ENCODE data around the gene NIT1. TPM values are rescaled to one million over a fixed set of nuclear protein-coding genes. Genes with fewer than 3 reads are reported as not detected.

The NIT1 gene
- total and polyA plus RNA-seq, 9 of the 15 experiments (the other 6 are each of a cell fraction or from before 2014, with no cell fraction given) = 18.4 to 76.0 (median 33.7) TPM

DNA sequence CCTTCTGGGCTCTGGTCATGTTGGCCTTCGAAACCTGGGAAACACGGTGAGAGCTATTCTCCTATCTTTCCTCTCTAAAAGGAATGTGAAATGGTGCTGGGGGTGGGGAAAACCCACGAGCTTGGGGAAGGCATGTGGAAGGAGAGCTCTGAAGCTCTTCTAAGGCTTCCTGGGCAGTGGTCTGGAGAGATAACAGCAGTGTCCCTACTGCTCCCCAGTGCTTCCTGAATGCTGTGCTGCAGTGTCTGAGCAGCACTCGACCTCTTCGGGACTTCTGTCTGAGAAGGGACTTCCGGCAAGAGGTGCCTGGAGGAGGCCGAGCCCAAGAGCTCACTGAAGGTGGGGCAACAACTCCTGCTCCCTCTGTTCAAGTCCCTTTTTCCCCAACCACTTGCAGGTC lies 44.1 kb downstream of the NIT1 start (continued):
- TF ChIP-seq, protein P1, sequence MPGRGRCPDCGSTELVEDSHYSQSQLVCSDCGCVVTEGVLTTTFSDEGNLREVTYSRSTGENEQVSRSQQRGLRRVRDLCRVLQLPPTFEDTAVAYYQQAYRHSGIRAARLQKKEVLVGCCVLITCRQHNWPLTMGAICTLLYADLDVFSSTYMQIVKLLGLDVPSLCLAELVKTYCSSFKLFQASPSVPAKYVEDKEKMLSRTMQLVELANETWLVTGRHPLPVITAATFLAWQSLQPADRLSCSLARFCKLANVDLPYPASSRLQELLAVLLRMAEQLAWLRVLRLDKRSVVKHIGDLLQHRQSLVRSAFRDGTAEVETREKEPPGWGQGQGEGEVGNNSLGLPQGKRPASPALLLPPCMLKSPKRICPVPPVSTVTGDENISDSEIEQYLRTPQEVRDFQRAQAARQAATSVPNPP (IDR thresholded peaks at IDR 0.05; ENCODE audit: borderline replicate concordance, insufficient read depth, insufficient read length) = no peak
- TF ChIP-seq ZNF57 (CRISPR knock-in tag; IDR thresholded peaks at IDR 0.05) (no peak), SRSF1 (IDR thresholded peaks at IDR 0.05; ENCODE audit: low read depth, low read length) (no peak), ZNF583 (CRISPR knock-in tag; IDR thresholded peaks at IDR 0.05) (0 out of 2 replicates have a peak, but pooled peaks have one; percentile 28), FOXK1 (CRISPR knock-in tag; IDR thresholded peaks at IDR 0.05; ENCODE audit: borderline replicate concordance) (no peak), BDP1 (IDR thresholded peaks at IDR 0.05; ENCODE audit: insufficient read depth, insufficient read length) (no peak), ARNT (IDR thresholded peaks at IDR 0.05) (no peak), RFX5 (IDR thresholded peaks at IDR 0.05; ENCODE audit: low read depth, low read length) (no peak), ETS2 (tag; IDR thresholded peaks at IDR 0.05; ENCODE audit: borderline replicate concordance, poor library complexity, severe bottlenecking) (no peak), TAF9B (IDR thresholded peaks at IDR 0.05; ENCODE audit: partially characterized antibody) (no peak), ZNF133 (CRISPR knock-in tag; IDR thresholded peaks at IDR 0.05) (no peak), PRPF4 (IDR thresholded peaks at IDR 0.05; ENCODE audit: insufficient read depth, low read depth, low read length, poor library complexity, severe bottlenecking) (no peak), ZNF12 (CRISPR knock-in tag; IDR thresholded peaks at IDR 0.05) (no peak), HMG20B (CRISPR knock-in tag; IDR thresholded peaks at IDR 0.05) (no peak), ZEB2 (IDR thresholded peaks at IDR 0.05) (no peak), MYC (IDR thresholded peaks at IDR 0.05; ENCODE audit: low read depth, low read length) (0 out of 2 replicates have a peak, but pooled peaks have one; percentile 52), MYC (CRISPR knock-in tag; IDR thresholded peaks at IDR 0.05; ENCODE audit: borderline replicate concordance, low read depth) (no peak), SIX5 (IDR thresholded peaks at IDR 0.05; ENCODE audit: borderline replicate concordance in 1 of 2, insufficient read depth in 1 of 2, low read depth in 1 of 2, low read length in 2 of 2) (no peak), TARDBP (IDR thresholded peaks at IDR 0.05) (no peak), CHCHD3 (CRISPR knock-in tag; IDR thresholded peaks at IDR 0.05) (no peak), ZNF75A (CRISPR knock-in tag; IDR thresholded peaks at IDR 0.05) (no peak), POLR2H (tag; IDR thresholded peaks at IDR 0.05; ENCODE audit: low read depth) (no peak)
- TF ChIP-seq, protein P2, sequence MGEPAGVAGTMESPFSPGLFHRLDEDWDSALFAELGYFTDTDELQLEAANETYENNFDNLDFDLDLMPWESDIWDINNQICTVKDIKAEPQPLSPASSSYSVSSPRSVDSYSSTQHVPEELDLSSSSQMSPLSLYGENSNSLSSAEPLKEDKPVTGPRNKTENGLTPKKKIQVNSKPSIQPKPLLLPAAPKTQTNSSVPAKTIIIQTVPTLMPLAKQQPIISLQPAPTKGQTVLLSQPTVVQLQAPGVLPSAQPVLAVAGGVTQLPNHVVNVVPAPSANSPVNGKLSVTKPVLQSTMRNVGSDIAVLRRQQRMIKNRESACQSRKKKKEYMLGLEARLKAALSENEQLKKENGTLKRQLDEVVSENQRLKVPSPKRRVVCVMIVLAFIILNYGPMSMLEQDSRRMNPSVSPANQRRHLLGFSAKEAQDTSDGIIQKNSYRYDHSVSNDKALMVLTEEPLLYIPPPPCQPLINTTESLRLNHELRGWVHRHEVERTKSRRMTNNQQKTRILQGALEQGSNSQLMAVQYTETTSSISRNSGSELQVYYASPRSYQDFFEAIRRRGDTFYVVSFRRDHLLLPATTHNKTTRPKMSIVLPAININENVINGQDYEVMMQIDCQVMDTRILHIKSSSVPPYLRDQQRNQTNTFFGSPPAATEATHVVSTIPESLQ (CRISPR knock-in tag; IDR thresholded peaks at IDR 0.05) = 0 out of 2 replicates have a peak, but pooled peaks have one; percentile 73
- TF ChIP-seq, protein P3, sequence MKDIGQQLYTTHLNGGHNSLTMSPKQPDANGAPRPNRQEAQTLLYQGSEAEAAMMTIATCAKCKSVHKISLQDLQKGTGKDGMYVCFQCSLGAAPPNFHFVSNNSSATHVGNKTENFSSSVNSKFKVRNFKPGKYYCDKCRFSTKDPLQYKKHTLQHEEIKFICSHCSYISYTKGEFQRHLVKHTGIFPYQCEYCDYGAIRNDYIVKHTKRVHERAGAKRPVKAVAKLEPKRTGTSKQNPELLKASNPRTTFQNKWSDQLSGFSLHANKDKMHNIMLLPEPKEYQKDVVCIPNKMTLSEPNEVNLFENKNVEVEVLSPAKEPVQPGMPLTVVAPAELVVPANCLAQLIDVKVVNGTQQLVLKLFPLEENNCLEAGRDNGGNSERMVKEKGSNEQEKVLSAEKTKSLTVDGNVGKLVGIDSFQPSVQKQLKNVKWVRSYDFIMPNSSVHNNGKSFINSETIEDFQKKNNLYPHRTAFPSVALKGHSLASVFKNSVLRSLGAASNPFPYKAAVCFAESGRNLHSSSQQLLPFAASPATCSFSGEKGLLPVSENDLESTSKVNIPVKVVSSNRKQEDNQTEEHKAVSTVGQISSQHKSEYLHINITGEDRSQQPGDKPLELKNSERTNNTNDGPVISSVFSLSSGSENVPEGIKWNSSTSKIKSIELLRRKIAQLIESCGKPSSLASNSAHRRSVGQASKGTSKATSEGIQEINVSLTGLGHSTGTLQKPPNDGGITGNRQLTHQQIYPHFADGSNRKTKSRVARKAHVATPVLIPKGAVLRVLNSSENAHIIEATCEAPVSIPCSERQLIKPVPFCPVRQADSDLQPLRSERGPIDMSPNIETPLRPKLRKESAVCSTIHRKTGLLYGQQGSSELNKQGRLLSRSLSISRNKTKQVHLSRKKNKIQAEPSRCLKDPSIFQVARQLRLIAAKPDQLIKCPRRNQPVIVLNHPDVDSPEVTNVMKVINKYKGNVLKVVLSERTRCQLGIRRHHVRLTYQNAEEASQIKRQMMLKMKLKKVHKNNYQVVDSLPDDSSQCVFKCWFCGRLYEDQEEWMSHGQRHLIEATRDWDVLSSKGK (CRISPR knock-in tag; IDR thresholded peaks at IDR 0.05) = no peak

All from K562 (cell line).